Glomerular visceral epithelial cell (primary cell): Measurements from ENCODE around the gene TMEM132C.

Experiments
- DNase-seq: peaks from one replicate; pipeline ENCODE4 v3.0.0-alpha.2; 2016; ENCODE audit errors: extremely low spot score

The TMEM132C gene

DNA sequence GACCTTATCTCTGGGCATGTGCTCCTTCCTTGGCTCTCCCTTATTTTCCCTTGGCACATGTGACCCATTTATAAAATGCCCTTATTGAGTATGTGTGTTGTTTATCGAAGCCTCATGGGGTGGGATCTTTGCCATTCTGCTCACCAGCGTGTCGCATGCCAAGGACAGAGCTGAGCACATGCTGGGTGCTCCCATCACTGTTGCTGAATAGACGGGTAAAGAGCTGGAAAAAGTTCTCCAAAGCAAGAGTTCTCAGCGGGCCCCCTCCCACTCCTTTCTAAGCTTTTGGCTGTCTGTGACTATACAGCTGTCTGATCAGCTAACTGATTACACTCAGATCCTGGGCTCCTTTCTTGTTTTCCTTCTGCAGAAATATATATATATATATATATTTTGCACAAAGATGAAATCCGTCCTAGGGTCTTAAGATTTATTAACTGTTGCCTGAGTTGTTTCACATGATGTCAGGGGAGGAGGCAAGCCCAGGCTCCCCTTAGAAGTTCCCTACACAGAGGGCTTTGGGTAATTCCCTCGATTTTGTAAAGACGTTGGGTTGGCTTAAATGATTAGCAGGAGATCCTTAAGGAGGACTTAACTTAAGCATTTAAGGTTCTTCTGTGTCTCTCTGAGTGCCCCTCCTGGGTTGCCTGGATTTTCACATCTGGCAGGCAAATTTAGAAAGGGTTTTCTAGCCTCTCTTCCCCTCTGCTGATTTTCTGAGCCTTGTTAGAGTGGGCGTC, 71.6 kb downstream of the TMEM132C start:
- no peak for DNase-seq

GRCh38 chr12:128339126-128339520, 72.2 kb downstream of the TMEM132C start:
- DNase-seq, result no peak

DNA sequence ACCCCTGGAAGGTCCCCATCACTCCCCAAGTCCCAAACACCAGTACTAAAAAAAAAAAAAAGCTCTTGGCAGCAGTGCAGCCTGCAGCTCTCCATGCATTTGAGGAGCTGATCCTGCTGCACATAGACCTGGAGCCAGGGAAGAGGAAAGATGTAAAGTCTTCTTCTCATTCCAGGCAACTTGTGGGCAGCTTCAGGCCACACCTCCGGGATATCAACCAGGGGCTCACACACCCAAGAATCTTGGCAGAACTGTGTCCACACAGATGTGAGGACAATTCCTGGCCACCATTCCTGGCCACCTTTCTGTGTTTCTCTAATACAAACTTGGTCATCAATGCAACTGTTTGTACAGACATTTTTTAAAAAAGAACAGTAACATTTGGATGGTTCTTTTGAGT, 72.7 kb downstream of the TMEM132C start:
- no peak for DNase-seq

- DNase-seq, result no peak
Measured at GRCh38 chr12:128353301-128353700, 86.3 kb downstream of the TMEM132C start.

GRCh38 chr12:128356547-128356946, 89.6 kb downstream of the TMEM132C start:
- no peak for DNase-seq

GRCh38 chr12:128361400-128361995, 94.5 kb downstream of the TMEM132C start:
- no peak for DNase-seq

- DNase-seq, result no peak
Measured at GRCh38 chr12:128365032-128365431, 98.1 kb downstream of the TMEM132C start.

DNA sequence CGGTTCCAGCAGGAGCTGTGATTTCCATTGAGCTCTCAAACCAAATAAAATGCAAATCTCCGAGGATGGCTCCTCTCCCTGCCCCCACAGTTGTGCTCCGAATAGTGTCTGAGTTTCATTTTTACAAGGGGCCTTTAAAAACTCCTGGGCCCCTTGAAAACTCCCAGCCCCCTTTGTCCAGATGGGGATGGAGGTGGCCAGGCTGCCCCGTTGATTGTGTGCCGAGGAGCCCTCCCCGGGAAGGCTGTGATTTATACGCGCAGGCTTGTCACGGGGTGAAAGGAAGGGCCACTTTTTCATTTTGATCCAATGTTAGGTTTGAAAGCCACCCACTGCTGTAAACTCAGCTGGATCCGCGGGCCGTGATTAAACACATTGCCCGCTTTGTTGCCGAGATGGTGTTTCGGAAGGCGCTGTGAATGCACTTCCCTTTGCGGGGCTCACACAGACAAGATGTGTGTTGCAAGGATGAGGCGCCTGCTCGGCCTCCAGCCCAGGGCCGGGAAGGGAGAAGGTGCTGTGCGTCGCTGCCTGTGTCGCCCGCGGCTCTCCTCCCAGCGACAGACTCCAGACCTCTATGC, 98.8 kb downstream of the TMEM132C start:
- no peak for DNase-seq

DNA sequence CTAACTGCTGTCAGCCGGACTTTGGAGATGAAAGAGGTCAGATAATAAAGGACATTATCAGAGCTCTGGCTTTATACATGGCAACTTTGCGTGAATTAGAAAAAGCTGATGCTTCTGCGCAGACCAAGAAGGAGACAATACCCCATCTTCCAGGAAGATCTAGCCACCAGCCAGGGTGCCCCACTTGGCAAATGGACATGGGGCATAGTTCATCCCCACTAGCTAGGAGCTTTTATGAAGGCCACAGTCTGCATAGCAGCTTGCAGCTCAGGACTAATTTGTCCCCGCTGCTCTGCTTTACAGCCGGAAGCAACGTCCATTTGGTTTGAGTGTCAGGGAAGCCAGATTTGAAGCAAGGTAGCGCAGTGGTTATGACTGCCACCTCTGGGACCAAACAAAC, 101.0 kb downstream of the TMEM132C start:
- no peak for DNase-seq

DNA sequence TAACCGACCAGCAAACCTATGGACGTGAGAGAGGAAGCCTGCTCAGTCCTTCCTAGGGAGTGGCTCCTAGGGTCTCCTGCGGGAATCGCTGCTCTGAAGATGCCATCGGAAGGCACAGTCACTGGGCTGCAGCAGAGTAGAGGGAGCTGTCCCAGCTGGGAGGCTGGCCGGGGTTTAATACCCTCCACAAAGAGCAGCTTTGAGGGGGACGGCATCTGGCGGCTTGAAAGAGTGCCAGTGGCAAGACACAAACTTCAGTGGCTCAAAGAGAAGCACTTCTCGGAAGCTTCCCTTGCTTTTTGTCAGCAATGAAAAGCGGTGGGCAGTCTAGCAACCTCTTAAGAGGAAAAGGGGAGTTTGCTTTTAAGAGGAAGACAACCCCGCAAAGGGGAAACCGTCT, 114.6 kb downstream of the TMEM132C start:
- DNase-seq, result no peak

GRCh38 chr12:128381946-128382345, 115.0 kb downstream of the TMEM132C start:
- no peak for DNase-seq

DNA sequence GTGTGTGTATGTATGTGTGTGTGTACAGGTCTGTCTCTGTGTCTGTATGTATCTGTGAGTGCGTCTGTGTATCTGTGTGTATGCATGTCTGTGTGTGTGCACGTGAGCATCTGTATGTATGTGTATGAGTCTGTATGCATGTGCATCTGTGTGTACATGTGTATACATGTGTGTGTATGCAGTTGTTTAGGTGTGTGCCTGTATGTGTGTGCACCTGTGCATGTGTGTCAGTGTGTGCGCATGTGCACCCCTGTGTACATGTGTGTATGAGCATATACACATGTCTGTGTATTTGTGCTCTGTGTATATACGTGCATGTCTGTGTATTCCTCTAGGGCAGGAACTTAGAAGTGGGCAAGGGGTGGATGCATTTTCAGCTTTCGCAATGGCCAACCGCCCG, 116.0 kb downstream of the TMEM132C start:
- no peak for DNase-seq

DNA sequence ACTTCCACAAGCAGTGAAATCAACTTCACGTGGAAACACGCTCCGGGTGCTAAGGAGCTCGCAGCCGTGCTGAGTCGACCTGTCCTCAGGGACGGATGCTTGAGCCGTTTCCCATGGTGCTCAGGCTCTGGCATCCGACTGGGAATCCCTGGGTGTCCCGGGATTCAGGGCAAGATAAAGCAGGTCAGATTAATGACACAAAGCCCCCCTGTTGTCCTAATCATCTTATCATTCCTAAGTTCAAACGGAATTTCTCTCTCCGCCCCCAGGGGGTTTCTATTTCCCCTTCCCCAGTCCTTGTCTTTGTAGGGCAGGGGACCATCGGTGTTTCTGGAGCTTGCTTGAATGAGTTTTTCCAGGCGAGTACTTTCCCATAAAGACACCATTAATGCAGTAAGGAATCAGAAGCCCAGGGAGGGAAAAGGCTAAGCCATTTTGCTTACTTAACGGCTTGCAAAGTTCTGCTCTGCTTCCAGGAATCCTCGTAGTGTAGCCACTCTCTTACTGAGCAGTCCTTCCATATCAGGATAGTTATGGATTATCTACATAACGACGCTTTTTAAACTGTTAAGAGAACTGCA, 116.5 kb downstream of the TMEM132C start:
- no peak for DNase-seq

GRCh38 chr12:128385736-128386135, 118.8 kb downstream of the TMEM132C start:
- no peak for DNase-seq

GRCh38 chr12:128387811-128388422, 120.9 kb downstream of the TMEM132C start:
- no peak for DNase-seq

- no peak for DNase-seq
Measured at GRCh38 chr12:128388461-128389000, 121.6 kb downstream of the TMEM132C start.

- no peak for DNase-seq
Measured at GRCh38 chr12:128393346-128393745, 126.4 kb downstream of the TMEM132C start.

- no peak for DNase-seq
Measured at GRCh38 chr12:128394137-128394536, 127.2 kb downstream of the TMEM132C start.

DNA sequence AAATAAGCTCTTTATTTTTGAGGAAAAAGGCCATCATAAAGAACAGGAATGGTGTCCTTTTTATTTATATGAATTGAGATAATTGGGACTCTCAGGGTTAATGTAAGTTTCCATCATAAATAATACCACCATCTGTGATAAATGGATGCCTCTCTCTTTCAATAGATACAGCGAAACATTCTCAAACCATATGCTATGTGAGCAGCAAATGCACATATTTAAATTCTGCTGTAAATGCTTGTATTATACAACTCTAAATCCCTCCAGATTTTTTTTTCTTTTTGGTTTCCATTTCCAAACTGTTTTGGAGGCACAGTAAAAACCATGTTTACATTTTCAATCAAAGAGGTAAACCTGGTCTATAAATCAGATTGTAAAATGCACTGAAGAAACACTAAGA, 132.3 kb downstream of the TMEM132C start:
- no peak for DNase-seq

DNA sequence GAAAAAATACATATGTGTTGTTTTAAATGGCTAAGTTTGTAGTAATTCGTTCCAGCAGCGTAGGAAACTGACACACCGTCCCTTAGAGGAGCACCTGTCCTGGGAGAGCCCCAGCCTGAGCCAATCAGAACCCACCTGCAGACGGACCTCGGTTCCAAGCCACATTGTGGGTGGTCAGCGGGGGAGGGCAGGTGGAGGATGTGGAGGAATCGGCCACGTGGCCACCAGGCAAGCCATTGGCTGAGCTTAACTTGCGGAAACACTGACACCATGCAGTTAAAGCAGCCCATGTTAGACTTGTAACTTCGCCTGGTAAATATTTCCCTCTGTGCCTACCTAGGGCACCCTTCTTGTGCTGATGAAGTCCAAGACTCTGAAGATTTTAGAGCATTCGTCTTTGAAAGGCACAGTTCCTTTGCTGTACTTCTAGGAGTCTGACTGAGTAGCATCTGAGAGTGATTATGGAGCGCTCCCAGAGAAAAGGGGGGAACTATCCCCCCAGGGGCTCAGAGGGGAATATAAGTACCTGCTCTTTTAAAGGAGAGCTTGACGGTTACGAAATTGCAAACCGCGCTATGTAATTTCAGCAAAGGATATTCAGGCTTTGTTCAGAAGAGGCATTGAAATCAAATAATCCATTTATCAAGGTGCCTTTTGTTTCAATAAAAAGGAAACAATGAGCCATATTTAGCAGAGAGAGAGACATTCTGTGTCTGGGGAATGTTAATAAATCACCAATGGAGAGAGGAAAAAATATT, 135.7 kb downstream of the TMEM132C start:
- no peak for DNase-seq

DNA sequence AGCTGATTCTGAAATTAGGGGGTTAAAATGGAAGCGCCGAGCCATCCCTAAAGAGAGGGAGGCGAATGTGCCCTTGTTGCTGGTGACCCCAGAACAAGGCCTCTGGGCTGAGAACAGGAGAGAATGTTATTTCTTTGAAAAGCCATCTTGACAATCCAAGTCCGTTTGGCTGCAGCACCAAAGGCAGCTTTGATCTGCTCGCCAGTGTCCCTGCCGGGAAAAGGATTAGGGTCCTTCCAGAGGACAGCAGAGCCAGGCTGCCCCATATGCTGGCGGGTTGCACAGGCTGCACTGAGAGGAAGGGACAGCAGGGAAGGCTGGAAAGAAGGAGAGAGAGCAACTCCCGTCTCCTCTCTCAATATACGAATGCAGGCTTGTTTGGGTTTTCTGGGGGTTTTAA, 141.7 kb downstream of the TMEM132C start:
- DNase-seq, result no peak
